Astrocyte of the spinal cord (primary cell): ENCODE results near the gene NTN1.

Source experiments
- DNase-seq: peaks from one replicate; pipeline ENCODE4 v3.0.0; 2011; ENCODE audit warnings: low read depth, low spot score
- H3K4me3 ChIP-seq: 2 replicates; pipeline ENCODE4 v1.5.1; 2011; ENCODE audit warnings: low read depth, mild to moderate bottlenecking, low read length, moderate library complexity
- CTCF ChIP-seq: IDR thresholded peaks from 2 replicates; pipeline ENCODE4 v1.5.1; 2012; ENCODE audit warnings: low read depth, mild to moderate bottlenecking, low read length, inconsistent platforms
- in situ Hi-C: cut with HindIII; loops from 2 replicates; pipeline ENCODE4 v1.10.0; 2017; ENCODE audit warnings: low sequenced_read_pairs

Gene NTN1

DNA sequence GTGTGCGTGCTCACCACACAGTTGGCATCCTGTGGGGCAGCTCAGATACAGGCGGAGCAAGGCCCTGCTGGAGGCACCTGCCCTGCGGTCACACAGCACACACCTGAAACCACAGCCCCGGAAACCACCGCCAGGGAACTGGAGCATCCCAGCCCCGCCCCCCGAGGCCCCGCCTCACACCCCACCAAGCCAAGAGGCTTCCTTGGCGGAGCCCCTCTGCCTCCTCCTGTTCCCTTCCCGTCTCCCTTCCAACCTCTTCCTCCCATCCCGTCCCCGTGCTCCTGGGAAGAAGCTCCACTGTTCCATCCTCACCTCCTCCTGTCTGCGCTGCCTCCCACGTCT, 205.5 kb downstream of the NTN1 start:
- no peak for DNase-seq
- TF ChIP-seq CTCF = no peak
- no peak overlapping the region for H3K4me3 ChIP-seq
- in situ Hi-C loops = no loop called here

DNA sequence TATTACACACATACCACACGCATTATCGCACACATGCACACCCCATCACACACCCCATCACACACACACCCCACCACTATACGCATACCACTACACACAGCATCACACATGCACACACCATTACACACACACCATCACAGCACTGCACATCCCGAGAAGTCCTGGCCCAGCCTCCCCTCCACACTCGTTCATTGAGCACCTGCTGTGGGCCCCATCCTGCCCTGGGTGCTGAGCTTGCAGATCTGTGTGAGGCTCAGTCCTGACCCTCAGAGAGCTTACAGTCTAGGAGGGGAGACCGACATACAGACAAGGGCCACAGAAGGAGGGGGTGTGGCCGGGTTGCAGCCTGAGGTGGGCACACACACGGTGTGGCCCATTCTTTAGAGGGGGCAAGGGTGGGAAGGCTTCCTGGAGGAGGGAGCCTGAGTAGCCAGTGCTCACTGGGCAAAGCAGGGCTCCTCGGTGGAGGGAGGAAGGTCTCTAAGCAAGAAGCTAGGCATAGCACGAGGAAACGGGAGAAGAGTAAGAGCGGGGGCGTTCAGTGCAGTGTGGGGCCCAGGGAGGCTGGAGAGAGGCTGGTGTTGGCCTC, 206.6 kb downstream of the NTN1 start:
- TF ChIP-seq CTCF = no peak
- DNase-seq = no peak
- no peak overlapping the region for H3K4me3 ChIP-seq
- in situ Hi-C loops = no loop called here

GRCh38 chr17:9228408-9229159, 207.3 kb downstream of the NTN1 start:
- TF ChIP-seq CTCF = no peak
- in situ Hi-C loops = no loop called here
- DNase-seq = peak; percentile 60
- H3K4me3 ChIP-seq = no peak overlapping the region

DNA sequence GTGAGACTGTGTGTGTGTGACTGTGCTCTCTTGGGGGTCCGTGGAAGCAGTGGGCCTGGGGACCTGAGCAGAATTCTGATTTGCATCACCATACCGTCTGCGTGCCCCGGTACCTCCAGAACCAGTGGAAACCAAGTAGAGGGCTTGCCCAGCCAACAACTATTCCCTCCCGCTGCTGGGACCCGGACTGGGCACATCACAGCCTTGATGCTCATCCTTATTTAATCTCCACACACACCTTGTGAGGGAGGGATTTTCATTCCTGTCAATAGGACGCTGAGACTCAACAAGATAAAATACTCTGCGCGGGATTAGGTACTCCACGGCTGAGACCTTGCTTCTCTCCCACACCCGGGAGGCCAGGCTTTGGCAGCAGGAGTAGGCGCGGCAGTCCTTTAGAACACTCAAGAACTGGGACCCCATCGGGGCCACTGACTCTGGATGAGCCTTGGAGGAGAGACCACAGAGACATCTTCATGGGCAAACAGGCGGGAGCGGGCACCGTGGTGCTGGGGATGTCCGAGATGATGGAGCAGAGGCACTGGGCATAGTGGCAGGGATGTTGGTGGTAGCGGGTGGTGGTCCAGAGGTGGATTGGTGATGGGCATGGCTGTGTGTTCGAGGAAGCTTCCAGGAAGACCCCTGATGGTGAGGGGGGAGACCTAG, 208.0 kb downstream of the NTN1 start:
- no peak overlapping the region for H3K4me3 ChIP-seq
- DNase-seq = no peak
- TF ChIP-seq CTCF = no peak
- in situ Hi-C loops = no loop called here

- H3K4me3 ChIP-seq = no peak overlapping the region
- no peak for DNase-seq
- TF ChIP-seq CTCF = no peak
- in situ Hi-C loops = no loop called here
These were observed 208.5 kb downstream of the NTN1 start for GRCh38 chr17:9229826-9230201.

DNA sequence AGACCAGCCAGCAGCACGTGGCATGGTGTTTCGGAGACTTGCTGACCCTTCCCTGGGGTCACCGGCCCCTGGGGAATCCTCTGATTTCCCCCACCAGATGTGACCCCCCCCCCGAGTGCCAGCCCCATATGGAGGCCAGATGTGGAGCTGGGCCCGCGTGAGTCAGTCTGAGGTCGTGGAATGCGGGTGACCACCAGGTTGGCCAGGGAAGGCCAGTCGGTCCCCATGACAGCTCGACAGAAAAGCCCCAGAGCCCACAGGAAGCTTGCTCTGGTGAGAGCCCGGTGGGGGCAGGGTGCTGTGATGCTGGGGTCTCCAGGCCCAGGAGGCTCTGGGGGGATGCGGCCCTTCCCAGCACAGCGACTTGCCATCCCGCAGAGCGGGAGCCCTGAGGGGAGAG, 209.0 kb downstream of the NTN1 start:
- H3K4me3 ChIP-seq = no peak overlapping the region
- in situ Hi-C loops = no loop called here
- TF ChIP-seq CTCF = no peak
- DNase-seq = no peak
